Activated B cell treated with CpG ODN at 0.5 μM for 24 hours (primary cell): ENCODE data around the gene RPL12. TPM values are rescaled to one million over a fixed set of nuclear protein-coding genes. Genes with fewer than 3 reads are reported as not detected.

Source experiments
- ATAC-seq: fragments of 200-7000 bp; cut with Tn5 transposase; one replicate; pipeline ENCODE4 v1.10.0; 2021; ENCODE audit warnings: low read depth, mild to moderate bottlenecking, moderate library complexity
- CTCF ChIA-PET: fragments of 350-600 bp; sonication (Branson Sonifier 250); formaldehyde crosslinking; loops from one replicate; lab custom pipeline; 2021; ENCODE audit warnings: antibody characterized with exemption; lab: Charles Lee
- POLR2A ChIA-PET: fragments of 350-600 bp; sonication (Branson Sonifier 250); formaldehyde crosslinking; loops from one replicate; lab custom pipeline; 2021; ENCODE audit warnings: antibody characterized with exemption; lab: Charles Lee
- DNase-seq: peaks from one replicate; pipeline ENCODE4 v3.0.0; 2022
- H3K27ac Mint-ChIP-seq: one replicate; pipeline ENCODE4 v1.8.0; 2020; ENCODE audit warnings: mixed read lengths
- H3K27me3 Mint-ChIP-seq: one replicate; pipeline ENCODE4 v1.8.0; 2021; ENCODE audit warnings: mixed read lengths
- H3K36me3 Mint-ChIP-seq: one replicate; pipeline ENCODE4 v1.8.0; 2021; ENCODE audit warnings: low read depth, mixed read lengths
- H3K4me1 Mint-ChIP-seq: one replicate; pipeline ENCODE4 v1.8.0; 2021; ENCODE audit warnings: mixed read lengths
- H3K4me3 Mint-ChIP-seq: one replicate; pipeline ENCODE4 v1.8.0; 2020; ENCODE audit warnings: mild to moderate bottlenecking, mixed read lengths
- H3K9me3 Mint-ChIP-seq: one replicate; pipeline ENCODE4 v1.8.0; 2020; ENCODE audit warnings: mixed read lengths
- intact Hi-C: fragments of 100-400 bp; cut with micrococcal nuclease; formaldehyde crosslinking; loops from one replicate; pipeline ENCODE4 v1.15.1; 2024
- total RNA-seq: library from RNA; stranded (reverse); gene quantifications from 2 replicates; pipeline ENCODE4 v1.2.3, GENCODE V29; 2022
- TF ChIP-seq, protein P1 (sequence below): fragments of 200-600 bp; IDR thresholded peaks from one replicate; pipeline ENCODE4 v1.8.0; 2022; ENCODE audit warnings: antibody characterized with exemption, mild to moderate bottlenecking

The RPL12 gene
- total RNA-seq, 1 donor from 2014 or later = 2,307 TPM

DNA sequence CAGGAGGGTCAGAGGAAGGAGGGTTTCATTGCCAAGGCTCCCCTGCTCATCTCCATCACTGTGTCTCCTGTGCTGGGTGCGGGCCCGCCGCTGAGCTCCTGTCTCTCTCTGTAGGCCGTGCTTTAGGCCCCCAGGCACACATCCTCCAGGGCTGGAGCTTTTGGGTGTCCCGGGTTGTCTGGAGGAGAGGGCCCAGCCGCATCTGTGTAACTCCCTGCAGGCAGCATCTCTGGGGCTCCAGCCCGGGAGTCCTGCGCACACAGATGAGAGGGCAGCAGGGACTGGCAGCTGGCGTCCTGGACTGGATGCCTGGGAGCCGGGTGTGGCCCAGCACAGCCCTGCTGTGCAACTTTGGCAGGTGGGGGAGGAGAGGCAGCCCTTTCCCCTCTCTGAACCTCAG lies 40.3 kb upstream of the RPL12 start:
- DNase-seq (no peak), ATAC-seq (no peak)
- peaks cover 63% of the 10 kb centered on the region for H3K36me3 Mint-ChIP-seq
- TF ChIP-seq, protein P1, sequence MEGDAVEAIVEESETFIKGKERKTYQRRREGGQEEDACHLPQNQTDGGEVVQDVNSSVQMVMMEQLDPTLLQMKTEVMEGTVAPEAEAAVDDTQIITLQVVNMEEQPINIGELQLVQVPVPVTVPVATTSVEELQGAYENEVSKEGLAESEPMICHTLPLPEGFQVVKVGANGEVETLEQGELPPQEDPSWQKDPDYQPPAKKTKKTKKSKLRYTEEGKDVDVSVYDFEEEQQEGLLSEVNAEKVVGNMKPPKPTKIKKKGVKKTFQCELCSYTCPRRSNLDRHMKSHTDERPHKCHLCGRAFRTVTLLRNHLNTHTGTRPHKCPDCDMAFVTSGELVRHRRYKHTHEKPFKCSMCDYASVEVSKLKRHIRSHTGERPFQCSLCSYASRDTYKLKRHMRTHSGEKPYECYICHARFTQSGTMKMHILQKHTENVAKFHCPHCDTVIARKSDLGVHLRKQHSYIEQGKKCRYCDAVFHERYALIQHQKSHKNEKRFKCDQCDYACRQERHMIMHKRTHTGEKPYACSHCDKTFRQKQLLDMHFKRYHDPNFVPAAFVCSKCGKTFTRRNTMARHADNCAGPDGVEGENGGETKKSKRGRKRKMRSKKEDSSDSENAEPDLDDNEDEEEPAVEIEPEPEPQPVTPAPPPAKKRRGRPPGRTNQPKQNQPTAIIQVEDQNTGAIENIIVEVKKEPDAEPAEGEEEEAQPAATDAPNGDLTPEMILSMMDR = no peak
- no peaks in the 10 kb centered on the region for H3K9me3 Mint-ChIP-seq
- ChIA-PET CTCF (no interaction called here), POLR2A (no interaction called here)
- H3K4me3 Mint-ChIP-seq = no peak overlapping the region
- H3K27me3 Mint-ChIP-seq = no peaks in the 10 kb centered on the region
- H3K27ac Mint-ChIP-seq = no peak overlapping the region
- H3K4me1 Mint-ChIP-seq = no peaks in the 10 kb centered on the region
- intact Hi-C loops = no loop called here

DNA sequence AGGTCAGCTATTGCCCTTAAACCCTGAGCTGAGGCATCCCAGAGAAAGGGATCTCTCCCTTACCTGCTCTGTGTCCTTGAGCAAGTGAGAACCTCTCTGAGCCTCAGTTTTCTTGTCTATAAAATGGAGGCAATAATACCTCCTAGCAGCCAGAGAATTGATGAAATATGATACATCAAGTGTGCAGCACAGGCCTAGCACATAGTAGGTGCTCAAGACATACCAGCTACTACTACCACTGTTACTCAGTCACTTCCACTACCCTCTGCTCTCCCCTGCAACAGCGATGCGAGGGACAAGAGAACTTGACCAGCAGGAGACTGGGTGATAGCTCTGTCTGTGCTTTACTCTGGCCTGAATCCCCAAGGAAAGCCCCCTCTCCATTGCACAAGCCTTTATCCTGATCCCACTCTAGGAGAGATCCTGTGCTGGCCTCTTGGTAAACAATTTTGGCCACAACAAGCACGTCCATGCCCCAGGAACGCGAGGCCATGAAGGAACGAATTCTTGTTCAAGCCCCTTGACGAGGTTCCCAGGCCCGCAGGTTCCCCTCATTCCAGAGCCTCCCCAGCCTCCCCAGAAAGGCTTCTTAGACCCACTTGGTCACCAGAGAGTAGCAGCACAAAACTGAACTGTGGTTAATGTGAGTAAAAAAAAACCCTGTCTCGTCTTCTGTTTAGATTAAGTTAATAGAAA lies 39.5 kb upstream of the RPL12 start:
- Mint-ChIP-seq H3K9me3 (no peaks in the 10 kb centered on the region), H3K27me3 (no peaks in the 10 kb centered on the region), H3K36me3 (peaks cover 62% of the 10 kb centered on the region), H3K4me1 (no peaks in the 10 kb centered on the region), H3K27ac (no peak overlapping the region), H3K4me3 (no peak overlapping the region)
- POLR2A ChIA-PET = no interaction called here
- DNase-seq (no peak), ATAC-seq (no peak)
- intact Hi-C loops = no loop called here
- TF ChIP-seq, protein P1 = no peak
- CTCF ChIA-PET = no interaction called here

DNA sequence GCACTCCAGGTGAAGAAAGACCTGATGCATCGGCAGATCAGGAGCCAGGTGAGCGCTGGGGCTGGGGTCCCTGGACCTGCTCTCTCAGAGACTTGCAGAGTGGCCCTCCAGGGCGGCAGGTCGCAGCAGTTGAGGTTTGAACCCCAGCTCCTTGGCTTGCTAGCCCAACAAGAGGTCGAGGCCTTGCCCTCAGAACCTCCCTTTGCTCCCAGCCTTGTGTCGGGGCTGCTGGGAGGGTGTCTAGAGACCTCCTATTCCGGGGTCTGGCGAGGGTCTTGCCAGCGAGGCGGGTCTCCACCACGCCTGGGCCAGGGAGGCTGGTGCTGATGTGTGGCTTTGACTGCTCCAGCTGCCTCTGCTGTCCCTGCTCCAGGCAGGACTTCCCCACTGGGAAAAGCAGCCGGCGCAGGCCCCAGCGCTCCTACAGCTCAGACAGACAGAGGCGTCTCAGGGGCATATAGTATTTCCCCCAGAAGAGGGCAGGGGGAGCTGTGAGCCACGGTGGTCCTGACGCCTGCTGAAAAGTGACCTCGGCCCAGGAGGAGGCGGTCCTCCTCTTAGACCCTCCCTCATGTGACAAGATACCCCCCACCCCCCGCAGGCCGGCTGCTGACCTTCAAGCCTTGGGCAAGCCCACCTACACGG lies 38.4 kb upstream of the RPL12 start:
- TF ChIP-seq, protein P1 = no peak
- Mint-ChIP-seq H3K4me1 (no peaks in the 10 kb centered on the region), H3K27ac (no peak overlapping the region), H3K4me3 (no peak overlapping the region), H3K36me3 (peaks cover 65% of the 10 kb centered on the region), H3K9me3 (no peaks in the 10 kb centered on the region), H3K27me3 (no peaks in the 10 kb centered on the region)
- ATAC-seq = no peak
- intact Hi-C loops = no loop called here
- no peak for DNase-seq
- CTCF ChIA-PET = interaction anchor here (1.1 kb wide), 1 partner anchor 34 kb away, joined by 3 read pairs; no protein-coding TSS in a partner anchor
- POLR2A ChIA-PET = no interaction called here

DNA sequence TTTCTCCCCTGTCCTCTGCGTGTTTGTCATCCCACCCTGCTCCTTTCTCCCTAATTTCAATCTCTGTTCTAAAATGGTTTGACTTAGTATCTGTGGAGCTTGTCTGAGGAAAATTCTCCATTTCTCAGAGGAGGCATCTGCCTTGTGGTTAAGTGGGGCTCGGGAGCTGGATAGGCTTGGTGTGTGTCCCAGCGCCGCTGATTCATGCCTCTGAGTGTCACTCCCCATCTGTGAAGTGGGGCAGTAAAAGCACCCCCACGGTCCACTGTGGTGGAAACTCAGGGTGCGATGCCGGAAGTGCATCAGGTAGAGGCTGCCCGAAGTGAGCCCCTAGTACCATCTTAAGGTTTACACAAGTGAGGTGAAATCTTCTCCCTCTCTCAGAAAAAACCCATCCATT lies 37.7 kb upstream of the RPL12 start:
- no peak for DNase-seq
- H3K27ac Mint-ChIP-seq = no peak overlapping the region
- no peak for ATAC-seq
- CTCF ChIA-PET = interaction anchor here (1.1 kb wide), 1 partner anchor 33 kb away, joined by 3 read pairs; no protein-coding TSS in a partner anchor
- H3K9me3 Mint-ChIP-seq = no peaks in the 10 kb centered on the region
- POLR2A ChIA-PET = no interaction called here
- TF ChIP-seq, protein P1 = no peak
- intact Hi-C loops = no loop called here
- H3K4me3 Mint-ChIP-seq = no peak overlapping the region
- H3K36me3 Mint-ChIP-seq = peaks cover 67% of the 10 kb centered on the region
- H3K27me3 Mint-ChIP-seq = no peaks in the 10 kb centered on the region
- H3K4me1 Mint-ChIP-seq = no peaks in the 10 kb centered on the region

DNA sequence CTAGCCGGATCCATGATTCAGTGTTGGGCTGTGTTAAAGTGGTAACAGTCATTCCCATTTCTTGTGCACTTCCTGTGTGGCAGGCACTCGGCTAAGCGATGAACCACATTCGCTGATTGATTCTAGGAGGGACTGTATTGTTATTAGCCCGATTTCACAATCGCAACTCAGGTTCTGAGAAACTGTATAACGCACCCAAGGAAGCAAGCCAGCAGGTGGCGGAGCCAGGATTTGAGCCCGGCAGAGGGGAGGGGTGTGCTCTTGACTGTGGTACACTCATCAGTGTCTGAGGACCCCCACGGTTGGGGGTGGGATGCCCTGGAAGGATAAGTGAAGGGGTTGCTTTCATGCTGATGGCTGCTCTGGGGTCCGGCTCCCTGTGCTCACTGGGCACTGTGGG lies 34.8 kb upstream of the RPL12 start:
- no peak overlapping the region for H3K4me3 Mint-ChIP-seq
- no peaks in the 10 kb centered on the region for H3K27me3 Mint-ChIP-seq
- no peak overlapping the region for H3K27ac Mint-ChIP-seq
- CTCF ChIA-PET = no interaction called here
- TF ChIP-seq, protein P1 = no peak
- ATAC-seq (no peak), DNase-seq (no peak)
- H3K9me3 Mint-ChIP-seq = no peaks in the 10 kb centered on the region
- POLR2A ChIA-PET = no interaction called here
- no peaks in the 10 kb centered on the region for H3K4me1 Mint-ChIP-seq
- peaks cover 59% of the 10 kb centered on the region for H3K36me3 Mint-ChIP-seq
- intact Hi-C loops = no loop called here
